ENCODE results near the gene RASL11A.
"Not testable (repeated sequence)": the region's sequence is repeated elsewhere in the genome, so short reads cannot be mapped to it uniquely, and the experiment has no call there.

Gene RASL11A

DNA sequence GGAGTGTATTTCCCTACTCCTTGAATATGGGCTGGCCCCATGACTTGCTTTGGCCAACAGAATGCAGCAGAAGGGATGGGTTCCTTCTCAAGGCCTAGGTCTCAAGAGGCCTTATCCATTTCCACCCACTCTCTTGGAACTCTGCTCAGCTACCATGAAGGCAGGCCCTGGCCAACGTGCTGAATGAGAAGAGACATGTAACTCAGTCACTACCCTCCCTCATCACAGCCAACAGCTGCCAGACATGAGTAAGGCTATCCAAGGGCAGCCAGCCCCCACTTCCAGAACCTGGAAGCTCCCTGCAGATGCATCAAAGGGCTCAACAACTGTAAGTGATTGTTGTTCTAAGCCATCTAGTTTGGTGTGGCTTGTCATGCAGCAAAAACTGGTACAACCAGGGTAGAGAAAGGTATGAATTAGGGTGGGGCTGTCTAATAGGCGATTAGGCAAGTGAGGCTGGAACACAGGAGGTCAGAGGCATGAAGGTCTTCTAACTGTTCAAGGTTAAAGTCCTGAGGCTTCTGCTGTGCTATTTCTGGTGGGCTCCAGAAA, 1.4 kb upstream of the RASL11A start:
- DNase-seq = no peak

DNA sequence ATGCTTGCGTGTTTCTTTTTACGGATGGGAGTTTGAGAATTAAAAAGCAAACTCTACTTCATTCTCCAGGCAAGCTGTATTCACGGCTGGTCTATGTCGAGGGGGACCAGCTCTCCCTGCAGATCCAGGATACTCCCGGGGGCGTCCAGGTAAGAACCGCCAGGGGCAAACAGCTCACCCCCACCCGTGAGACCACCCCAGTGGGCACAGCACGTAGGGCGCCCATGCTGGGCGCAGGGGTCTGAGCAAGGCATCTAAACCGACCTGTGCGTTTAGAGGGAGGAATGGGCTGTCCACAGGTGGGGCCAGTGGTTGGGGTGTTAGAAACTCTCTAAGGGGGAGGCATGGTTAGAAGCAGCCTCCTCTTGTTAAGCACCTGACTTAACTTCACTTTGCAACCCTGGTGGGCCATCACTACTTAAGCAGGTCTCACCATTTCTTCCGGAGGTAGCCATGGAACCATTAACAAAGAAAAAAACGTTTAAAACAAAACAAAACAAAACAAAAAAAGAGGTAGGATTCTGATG, 1.0 kb downstream of the RASL11A start:
- DNase-seq = no peak

DNA sequence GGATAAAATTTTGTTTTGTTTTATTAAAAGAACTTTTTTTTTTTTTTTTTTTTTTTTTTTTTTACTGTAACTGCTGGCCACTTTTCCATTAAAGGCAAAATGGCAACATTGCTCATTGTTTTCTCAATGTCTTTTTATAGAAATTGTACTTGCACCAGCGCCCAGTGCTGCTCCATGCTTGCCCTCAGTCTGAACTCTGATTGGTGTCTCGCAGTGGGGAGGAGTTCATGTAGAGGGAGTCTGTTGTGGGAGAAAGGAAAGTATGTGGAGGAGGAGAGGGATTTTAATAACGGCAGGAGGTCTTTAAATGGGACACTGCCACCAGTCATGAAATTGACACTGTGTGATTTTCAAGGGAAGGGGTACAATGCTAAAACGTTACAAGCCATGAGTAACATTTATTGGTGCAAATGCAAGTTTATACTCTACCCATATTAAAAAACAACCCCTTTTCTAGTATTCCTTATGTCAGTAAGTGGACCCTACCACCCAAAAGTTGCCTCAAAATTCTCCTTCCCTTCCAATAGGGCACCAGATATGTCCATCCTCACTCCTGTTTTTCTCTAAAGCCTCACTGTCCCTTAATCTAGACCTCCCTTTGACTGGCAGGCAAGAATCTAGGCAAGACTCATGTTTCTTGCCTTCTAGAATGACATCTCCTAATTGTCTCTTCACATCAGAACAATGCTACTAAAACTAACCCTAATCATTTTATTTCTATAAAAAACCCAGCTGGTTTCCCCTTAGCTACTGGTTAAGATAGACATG, 3.2 kb downstream of the RASL11A start:
- no peak for DNase-seq

DNA sequence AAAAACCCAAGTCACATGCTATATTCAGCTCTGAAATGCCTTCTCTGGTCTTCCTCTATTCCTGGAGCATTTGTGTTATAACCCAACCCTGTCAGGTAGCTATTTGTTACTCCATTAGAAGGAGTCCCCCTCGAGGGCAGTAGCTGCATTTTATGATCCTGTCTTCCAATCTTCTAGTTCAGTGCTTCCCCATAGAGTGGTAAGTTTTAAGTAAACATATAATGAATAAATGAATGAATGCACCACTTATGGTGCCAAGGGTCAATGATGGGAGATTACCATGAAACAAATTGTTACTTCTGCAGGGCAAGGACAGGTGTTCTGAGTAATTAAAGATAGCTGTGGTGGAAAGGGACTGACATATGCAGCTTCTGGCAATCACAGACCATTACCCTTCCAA, 4.0 kb downstream of the RASL11A start:
- no peak for DNase-seq

DNA sequence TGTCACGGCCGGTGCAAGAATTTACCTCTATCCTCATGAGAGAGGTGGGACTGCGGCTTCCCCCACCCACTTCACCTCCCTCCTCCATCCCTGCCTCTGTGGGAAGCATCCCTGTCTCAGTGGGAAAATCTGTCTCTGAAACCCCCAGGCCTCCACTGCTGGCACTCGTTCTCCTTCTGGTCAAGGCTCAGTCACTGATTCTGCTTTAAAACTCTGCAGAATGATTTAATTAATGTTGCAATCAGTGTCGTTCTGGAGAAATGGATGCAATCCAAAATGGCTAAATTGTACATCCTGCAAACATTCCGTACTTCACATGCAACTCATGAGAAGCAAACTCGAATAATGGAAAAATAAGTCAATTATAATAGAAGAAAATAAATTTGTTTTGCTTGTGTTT, 5.6 kb downstream of the RASL11A start:
- no peak for DNase-seq

DNA sequence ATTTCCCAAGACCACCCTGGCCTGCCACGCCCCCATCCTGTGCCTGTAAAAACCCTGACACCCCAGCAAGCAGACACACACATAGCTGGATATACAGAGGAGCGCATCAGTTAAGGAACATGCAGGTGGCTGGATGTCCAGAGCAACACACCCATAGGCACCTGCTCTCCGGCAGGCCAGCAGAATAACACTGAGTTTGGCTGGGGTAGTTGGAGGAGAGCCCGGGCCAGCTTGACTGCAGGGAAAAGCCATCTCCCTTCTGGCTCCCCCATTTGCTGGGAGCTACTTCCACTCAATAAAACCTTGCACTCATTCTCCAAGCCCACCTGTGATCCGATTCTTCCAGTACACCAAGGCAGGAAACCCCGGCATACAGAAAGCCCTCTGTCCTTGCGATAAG, 8.9 kb downstream of the RASL11A start:
- no peak for DNase-seq

DNA sequence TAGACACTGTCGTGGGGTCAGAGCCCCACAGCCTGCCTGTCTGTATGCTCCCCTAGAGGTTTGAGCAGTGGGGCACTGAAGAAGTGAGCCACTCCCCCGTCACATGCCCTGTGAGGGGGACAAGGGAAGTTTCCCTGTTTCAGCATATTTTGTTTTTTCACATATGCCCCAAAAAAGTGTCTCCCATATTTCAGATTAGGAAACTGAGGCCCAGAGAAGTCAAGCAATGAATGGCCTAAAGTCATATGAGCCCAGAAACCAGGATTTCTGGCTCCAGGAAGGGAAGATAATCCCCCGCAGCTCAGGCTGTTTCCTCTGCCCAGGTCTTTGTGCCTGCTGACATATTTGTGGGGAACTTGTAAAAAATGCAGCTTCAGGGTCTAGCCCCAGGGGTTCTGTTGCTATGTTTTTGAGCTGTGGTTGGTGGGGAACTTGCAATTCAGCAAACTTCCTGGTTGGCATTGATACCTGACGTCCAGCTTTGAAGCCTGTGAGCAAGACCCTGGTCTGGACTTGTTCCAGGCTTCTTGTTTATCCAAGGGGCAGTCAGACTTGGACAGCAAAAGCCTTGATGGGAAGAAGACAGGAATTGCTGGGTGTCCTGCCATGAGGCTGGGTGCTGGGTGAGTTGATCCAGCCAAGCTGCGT, 9.5 kb downstream of the RASL11A start:
- no peak for DNase-seq

DNA sequence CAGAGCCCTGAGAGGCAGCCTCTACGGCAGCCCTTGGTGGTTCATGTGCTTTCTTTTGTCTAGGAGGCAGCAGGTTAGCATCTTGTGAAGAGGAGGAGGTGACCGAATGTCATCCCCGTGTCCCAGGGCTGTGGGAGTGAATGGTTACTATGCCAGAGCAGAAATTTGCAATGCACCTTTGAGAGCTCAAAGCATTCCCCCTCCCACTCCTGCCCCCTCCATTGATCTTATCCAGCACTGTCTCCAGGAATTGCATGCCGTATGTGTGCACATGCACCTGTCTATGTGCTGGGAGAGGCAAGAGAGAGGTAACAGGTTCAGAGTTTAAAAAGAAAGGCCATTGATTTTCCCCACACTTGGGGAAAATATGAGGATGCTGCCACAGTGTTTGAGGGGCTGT, 10.2 kb downstream of the RASL11A start:
- no peak for DNase-seq

DNA sequence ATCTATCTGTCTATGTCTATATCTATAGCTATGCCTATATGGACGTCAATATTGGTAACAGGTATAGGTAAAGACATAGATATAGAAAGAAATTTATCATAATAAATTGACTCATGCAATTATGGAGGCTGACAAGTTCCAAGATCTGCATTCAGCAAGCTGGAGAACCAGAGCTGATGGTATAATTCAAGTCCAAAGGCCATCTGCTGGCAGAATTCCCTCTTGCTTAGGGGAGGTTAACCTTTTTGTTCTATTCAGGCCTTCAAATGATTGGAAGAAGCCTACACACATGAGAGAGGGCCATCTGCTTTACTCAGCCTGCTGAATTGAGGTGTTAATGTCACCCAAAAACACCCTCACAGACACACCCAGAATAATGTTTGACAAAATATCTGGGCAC, 10.8 kb downstream of the RASL11A start:
- no peak for DNase-seq

DNA sequence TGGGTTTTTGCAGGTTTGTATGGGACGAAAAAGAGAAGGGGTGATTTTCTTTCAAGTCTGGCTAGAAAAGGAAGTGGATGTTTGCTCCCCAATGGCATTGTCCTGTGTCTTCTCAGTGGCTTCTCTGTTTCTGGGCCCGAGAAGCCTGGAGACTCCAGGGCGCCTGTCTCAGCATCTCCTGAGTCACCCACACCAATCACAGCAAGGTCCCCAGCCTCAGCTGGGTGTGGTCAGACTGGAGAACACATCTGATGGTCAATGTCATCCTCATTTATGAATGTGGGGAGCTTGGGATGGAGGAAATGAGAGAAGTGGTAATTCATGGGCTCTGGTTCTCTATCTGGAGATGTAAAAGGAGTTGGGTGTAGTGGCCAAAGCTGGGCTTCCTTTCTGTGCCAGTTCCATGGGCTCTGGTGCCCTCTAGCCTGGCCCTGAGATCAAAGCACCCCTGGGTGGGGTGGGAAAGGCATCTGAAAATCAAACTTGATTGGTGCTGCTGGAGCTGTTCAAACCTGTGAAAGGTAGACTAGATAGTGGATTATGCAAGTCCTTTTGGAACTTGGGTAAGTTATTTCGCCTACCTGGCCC, 13.4 kb downstream of the RASL11A start:
- peak; percentile 10 to 19 for DNase-seq

DNA sequence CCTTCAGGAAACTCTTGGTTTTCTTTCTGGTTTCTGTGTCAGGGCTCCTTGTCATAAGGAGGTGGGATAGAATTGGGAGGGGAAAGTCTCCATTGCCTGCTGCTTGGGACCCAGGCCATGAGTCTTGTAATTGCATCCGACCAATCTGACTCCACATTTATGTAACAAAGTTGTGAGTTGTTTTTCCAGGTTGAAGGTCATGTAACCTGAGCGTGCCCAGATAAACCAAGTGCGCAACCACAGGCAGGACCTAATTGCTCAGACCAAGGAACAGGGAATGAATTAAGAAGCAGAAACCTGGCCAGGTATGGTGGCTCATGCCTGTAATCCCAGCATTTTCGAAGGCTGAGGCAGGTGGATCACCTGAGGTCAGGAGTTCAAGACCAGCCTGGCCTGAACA, 17.8 kb downstream of the RASL11A start:
- no peak for DNase-seq

DNA sequence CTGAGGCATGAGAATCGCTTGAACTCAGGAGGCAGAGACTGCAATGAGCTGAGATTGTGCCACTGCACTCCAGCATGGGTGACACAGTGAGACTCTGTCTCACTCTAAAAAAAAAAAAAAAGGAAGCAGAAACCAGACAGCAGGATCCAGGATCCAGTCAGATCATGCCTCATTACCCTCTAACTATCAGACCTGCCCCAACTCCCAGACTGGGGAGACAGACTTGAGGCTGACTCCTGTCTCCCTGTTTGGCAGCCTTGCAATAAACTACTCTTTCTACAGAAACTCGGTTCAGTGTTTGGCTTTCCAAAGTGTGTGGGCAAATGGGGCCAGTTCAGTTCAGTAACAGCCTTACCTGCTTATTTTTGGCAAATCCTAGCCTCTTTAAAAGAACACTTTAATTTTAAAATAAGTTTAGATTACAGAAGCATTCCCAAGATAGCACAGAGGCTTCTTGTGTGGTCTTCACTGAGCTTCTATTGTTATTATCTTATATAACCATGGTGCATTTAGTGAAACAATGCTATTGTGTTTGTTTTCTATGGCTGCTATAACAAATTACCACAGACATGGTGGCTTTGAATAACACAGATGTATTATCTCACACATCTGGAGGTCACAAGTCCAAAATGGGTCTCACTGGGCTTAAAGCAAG, 18.5 kb downstream of the RASL11A start:
- DNase-seq = no peak

DNA sequence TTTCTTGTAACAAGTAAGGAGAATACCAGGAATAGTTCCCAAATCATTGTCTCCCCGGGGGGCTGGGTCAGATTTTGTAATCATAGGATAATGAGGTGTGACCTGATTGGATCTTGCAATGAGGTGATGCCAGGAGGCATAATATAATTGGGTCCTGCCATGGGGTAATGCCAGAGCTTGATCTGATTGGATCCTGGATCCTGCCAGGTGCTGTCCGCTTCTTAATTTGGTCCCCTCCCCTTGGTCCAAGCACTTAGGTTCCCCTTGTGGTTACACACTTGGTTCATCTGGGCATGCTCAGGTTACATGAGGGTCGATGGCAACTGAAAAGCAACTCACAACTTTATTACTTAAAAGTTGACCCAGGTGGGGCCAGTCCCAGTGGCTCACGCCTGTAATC, 20.1 kb downstream of the RASL11A start:
- DNase-seq = no peak

DNA sequence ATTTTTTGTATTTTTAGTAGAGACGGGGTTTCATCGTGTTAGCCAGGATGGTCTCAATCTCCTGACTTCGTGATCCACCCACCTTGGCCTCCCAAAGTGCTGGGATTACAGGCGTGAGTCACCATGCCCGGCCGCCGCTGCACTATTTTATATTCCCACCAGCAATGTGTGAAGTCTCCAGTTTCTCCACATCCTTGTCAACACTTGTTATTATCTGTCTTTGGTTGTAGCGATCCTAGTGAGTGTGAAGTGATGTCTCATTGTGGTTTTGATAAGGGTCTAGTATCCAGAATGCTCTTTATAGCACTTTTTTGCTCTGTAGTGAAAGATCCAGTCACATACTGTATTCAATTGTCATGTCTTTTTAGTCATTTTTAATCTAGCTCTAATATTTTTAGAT, 21.3 kb downstream of the RASL11A start:
- DNase-seq = not testable (repeated sequence)

DNA sequence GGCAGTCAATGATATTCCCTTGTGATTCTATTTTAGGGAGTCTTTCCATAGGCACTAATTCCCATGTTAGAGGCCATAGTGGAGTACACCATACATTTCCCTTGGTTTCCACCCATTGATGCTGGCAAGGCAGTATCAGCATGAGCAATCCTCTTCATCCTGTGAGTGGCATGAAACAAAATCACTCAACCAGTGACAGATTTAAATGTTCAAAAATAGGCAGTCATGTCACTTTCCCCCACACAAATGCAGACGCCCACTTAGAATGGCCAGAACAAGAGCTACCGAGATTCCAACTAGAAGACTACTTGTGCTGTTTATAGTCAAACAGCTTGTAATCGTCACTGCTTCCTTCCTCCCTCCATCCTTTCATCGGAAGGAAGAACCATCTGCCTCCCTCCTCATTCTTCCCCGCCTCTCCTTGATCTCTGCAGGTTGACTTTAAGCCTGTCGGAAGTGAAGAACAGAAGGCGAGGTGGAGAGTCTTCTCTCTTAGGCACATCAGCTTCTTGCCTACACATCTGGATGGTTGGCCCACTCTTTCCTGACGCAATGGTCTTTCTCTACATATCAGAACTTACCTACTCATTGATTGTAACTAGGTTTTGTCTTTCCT, 22.6 kb downstream of the RASL11A start:
- DNase-seq = no peak

DNA sequence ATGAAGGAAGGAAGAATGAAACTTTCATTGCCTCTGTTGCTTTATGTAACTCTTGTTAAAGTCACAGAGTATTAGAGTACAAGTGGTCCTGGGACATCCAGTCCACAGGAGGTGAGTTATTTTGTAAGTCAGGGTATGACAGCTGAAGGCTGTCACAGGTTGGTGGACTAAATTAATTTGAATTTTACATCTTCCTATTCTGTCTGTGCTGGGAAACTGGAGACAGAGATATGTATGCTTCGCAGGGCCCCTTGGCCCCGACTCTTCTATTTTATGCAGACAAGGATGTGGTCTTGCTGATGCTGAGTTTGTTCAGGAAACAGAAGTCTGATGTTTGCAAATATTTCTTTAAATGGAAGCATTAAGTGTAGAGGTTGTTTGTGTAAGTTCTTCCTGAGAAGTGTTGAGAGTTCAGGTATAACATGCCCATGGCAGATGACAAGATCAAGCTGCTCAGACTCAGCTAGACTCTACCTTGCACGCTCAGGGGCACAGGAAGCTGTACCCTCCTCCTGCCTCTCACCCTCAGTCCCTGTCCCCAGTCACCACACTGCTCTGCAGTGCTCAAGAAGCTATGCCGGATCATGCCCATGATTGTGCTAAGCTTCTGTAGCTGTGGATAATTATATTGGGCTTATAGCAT, 23.4 kb downstream of the RASL11A start:
- DNase-seq = no peak

DNA sequence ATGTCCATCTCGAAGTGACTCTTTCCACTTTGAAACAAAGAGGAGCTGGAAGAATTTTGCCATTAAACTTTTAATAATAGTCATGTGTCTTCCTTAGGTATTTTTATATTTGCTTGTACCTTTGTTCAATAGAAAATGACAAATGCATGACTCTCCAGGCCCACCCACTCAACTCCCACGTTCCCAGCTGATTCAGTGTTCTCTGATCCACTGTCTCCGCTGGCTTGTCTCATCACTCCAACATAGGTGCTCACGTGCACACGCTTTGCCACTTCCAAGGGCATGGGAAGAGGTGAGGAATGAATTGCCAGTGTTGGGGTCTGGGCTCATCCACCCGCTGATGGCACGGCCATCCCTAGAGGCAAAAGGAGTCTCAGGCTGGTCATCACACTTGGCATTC, 24.5 kb downstream of the RASL11A start:
- no peak for DNase-seq

DNA sequence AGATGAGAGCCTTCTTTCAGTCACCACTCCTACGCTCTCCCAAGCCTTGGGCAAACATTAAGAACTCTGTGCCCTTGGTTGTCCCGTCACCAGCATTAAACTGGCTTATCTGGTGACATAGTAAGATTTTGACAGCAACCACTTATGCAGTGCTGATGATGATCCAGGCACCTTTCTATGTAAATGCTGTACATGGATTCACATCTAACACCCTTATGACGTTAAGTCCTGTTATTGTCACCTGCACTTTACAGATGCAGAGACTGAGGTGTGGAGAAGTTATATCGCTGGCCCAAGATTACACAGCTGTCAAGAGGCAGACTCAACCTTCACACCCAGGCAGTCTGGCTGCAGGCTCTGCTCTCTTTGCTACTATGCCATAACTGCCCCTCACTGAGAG, 25.0 kb downstream of the RASL11A start:
- DNase-seq = no peak

DNA sequence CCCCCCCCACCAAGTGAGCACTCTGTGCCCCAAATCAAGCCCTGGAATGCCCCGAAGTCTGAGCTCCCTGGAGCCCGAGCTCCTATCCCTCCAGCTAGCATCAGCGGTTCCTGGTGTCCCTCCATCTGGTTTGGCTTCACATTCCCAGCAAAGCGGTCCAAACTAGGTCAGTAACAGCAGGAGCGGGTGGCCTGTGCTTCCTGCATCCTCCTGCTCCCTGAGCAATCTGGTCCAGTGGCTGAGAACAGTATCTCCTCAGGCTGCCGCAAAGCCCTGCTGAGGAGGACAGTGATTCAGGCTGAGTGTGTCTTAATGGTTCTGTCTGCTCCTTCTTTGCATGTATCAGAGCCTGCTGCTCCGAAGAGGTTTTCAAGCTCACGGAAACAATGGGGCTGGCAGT, 25.9 kb downstream of the RASL11A start:
- no peak for DNase-seq

DNA sequence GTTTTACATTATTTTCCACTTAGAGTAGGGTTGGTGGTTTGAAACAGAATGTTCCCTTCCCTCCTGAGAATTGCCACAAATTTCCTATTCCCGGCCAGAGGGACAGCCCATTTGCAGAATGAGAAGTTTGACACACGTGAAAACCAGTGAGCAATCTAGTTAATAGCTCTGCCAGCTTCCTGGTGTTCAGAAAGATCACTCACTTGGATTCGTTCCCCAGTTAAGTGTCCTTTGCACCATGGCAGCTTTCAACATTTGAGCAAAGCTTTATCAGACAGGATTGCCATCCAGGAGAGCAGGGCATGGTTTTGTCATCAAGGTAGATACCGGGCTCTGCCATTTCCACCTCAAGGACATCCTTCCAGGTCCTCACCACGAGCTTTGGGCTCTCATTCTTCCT, 28.2 kb downstream of the RASL11A start:
- DNase-seq = no peak

DNA sequence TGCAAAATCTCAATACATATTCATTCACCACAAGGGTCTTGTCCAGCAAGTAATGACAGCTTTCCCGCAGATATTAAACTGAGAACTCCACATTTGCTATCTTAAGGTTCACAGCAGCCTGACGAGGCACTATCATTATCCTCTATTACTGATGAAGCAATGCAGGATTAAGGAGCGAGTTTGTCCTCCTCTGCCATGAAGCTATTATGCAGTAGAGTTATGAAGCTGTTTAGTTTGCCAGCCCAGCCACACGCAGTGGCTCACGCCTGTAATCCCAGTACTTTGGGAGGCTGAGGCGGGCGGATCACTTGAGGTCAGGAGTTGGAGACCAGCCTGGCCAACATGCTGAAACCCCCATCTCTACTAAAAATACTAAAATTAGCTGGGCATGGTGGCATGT, 29.8 kb downstream of the RASL11A start:
- DNase-seq = not testable (repeated sequence)

DNA sequence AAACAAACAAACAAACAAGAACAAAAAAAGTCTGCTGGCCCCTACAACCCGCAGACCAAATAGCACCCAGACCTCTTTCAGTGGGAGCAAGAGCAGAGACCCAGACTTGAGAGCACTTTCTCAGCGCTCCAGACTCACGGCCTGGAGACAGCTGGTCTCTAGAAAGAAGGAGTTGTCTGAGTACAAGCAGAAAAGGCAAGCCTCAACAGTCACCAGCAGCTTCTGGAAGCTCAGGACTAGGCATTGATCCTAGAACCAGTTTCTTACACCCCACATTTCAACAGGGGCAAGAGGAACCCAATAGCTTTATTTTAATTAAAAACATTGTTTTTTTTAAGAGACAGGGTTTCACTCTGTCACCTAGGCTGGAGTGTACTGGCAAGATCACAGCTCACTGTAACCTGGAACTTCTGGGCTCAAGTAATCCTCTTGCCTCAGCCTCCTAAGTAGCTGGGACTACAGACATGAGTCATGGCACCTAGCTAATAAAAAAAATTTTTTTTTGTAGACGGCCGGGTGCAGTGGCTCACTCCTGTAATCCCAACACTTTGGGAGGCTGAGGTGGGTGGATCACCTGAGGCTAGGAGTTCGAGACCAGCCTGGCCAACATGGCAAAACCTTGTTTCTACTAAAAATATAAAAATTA, 30.4 kb downstream of the RASL11A start:
- no peak for DNase-seq
